Osteocyte (in vitro differentiated cells): ENCODE measurements around the gene XRCC4. TPM values are rescaled to one million over a fixed set of nuclear protein-coding genes. Genes with fewer than 3 reads are reported as not detected.

Source experiments
- DNase-seq: peaks from one replicate; pipeline ENCODE4 v3.0.0; 2021; ENCODE audit warnings: mixed read lengths; ENCODE audit not compliant: unreplicated experiment; ENCODE audit errors: extremely low spot score
- H3K27ac Mint-ChIP-seq: one replicate; pipeline ENCODE4 v1.8.0; 2021; ENCODE audit warnings: mild to moderate bottlenecking, mixed read lengths; ENCODE audit not compliant: unreplicated experiment
- H3K27me3 Mint-ChIP-seq: one replicate; pipeline ENCODE4 v1.8.0; 2021; ENCODE audit warnings: mixed read lengths; ENCODE audit not compliant: unreplicated experiment
- H3K36me3 Mint-ChIP-seq: one replicate; pipeline ENCODE4 v1.8.0; 2021; ENCODE audit warnings: mixed read lengths; ENCODE audit not compliant: unreplicated experiment
- H3K4me1 Mint-ChIP-seq: one replicate; pipeline ENCODE4 v1.8.0; 2021; ENCODE audit warnings: mixed read lengths; ENCODE audit not compliant: unreplicated experiment
- H3K4me3 Mint-ChIP-seq: one replicate; pipeline ENCODE4 v1.8.0; 2021; ENCODE audit warnings: mild to moderate bottlenecking, moderate library complexity, mixed read lengths; ENCODE audit not compliant: unreplicated experiment
- H3K9me3 Mint-ChIP-seq: one replicate; pipeline ENCODE4 v1.8.0; 2021; ENCODE audit warnings: mixed read lengths; ENCODE audit not compliant: unreplicated experiment
- total RNA-seq: library from RNA; stranded (reverse); gene quantifications from 2 replicates; pipeline ENCODE4 v1.2.1, GENCODE V29; 2021
- TF ChIP-seq, protein P1 (sequence below): fragments of 200-600 bp; sonication (generic); IDR thresholded peaks from 2 replicates; pipeline ENCODE4 v1.5.0; 2021; ENCODE audit warnings: antibody characterized with exemption, mild to moderate bottlenecking, moderate library complexity

The XRCC4 gene
- total RNA-seq, 1 donor from 2014 or later: 4.2 TPM

DNA sequence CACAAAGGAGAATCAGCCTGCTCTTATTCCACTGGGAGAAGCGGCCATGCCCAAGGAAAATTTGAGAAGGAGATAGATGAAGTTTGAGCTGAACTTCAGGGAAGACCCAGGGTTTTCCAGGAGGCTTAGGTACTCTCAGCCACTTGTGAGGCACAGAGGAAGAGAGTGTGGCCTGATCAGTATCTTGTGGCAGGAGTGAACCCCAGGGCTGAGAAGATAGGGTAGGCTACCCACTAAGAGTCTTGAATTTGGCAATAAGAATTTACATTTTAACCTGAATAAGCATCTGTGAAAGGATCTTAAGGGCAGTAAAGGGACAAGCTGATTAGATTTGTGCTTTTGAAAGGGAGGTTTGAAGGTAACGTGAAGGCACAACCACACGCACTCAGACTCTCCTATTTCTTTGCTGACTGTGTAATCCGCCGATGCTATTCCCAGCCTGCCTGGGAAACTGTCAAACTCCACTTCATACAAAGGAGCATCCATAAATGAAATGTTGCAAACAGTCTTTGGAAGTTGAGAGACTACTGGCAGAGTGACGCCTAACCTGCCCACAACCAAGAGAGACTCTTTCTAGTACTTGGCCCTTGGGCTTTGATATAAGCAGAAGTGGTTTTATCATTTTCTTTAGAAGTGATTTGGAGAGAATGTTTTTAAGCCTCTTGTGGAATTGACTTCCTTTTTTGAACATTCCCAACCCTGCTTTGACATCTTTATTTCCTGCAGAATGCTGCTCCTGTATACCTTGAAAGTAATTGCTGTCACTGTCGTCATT, 286.0 kb downstream of the XRCC4 start:
- peaks cover 6% of the 10 kb centered on the region for H3K9me3 Mint-ChIP-seq

DNA sequence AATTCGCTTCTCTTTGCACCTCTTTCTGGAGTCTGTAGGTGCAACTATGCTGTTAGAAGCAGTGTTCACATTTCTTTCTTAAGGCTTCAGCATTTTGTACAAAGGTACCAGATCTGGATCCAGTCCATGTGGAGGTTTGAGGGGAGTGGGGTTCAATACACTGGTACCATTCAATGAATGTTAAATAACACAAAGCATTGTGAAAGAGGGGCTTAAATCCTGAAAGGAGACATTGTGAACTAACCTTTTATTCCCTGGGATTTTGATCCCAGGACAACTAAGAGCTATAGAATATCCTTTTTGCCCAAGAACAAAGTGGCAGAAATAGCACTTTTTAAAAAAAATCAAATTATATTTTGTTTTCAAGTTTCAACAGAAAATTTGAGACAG, 286.5 kb downstream of the XRCC4 start:
- Mint-ChIP-seq H3K36me3 (no peaks in the 10 kb centered on the region), H3K4me1 (peaks cover 10% of the 10 kb centered on the region), H3K4me3 (no peak overlapping the region), H3K27ac (no peak overlapping the region), H3K9me3 (peaks cover 6% of the 10 kb centered on the region), H3K27me3 (no peaks in the 10 kb centered on the region)
- TF ChIP-seq, protein P1, sequence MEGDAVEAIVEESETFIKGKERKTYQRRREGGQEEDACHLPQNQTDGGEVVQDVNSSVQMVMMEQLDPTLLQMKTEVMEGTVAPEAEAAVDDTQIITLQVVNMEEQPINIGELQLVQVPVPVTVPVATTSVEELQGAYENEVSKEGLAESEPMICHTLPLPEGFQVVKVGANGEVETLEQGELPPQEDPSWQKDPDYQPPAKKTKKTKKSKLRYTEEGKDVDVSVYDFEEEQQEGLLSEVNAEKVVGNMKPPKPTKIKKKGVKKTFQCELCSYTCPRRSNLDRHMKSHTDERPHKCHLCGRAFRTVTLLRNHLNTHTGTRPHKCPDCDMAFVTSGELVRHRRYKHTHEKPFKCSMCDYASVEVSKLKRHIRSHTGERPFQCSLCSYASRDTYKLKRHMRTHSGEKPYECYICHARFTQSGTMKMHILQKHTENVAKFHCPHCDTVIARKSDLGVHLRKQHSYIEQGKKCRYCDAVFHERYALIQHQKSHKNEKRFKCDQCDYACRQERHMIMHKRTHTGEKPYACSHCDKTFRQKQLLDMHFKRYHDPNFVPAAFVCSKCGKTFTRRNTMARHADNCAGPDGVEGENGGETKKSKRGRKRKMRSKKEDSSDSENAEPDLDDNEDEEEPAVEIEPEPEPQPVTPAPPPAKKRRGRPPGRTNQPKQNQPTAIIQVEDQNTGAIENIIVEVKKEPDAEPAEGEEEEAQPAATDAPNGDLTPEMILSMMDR: no peak
- DNase-seq: no peak

More for the DNA sequence above, 286.0 kb downstream of the XRCC4 start:
- H3K4me3 Mint-ChIP-seq: no peak overlapping the region
- H3K27ac Mint-ChIP-seq: no peak overlapping the region
- TF ChIP-seq, protein P1: no peak
- H3K36me3 Mint-ChIP-seq: no peaks in the 10 kb centered on the region
- H3K27me3 Mint-ChIP-seq: no peaks in the 10 kb centered on the region
- DNase-seq: no peak
- peaks cover 5% of the 10 kb centered on the region for H3K4me1 Mint-ChIP-seq

DNA sequence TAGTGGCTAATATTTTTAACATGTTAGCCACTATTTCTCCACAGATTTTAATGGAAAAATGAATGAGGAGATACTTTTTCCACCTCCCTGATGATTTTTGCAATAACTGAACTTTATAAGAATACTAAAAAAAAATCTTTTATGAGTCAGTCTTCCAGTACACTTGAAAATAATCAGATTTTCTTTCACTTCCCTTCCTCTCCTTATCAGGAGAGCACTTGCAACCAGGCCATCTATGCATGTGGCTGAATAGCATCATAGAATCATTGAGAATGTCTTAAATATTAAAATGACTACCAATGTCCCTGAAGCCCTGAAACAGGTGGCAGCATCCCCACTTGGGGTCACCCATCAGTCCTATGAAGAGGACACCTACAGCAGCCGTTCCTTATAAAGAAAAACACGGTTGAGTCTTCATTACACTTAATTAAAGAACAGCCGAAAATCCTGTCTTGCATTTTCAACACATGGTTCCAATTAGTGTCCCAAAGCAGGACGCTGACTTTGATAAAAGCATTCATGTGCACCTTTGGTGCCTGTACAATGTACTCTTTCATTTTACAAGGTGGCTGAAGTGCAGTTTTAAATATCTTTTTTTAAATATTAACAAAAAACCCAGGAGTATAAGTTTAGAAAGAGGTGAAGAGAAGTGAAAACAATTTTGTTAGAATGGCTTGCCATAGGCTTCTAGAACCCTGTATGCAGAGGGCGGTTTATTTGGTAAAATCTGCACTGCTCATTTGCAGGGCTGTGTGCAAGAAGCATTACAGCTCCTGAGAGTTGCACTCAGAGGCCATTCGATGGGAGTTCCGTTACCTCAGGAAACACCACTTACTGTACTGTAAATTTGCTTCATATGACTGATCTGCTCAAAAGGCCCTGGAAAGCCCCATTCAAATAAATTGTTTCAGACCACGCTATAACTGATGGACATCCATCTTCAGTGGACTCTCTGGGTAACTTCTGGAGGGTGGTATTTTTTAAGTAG, 287.3 kb downstream of the XRCC4 start:
- H3K9me3 Mint-ChIP-seq: peaks cover 6% of the 10 kb centered on the region
- no peak for DNase-seq
- TF ChIP-seq, protein P1: no peak
- no peaks in the 10 kb centered on the region for H3K27me3 Mint-ChIP-seq
- H3K4me3 Mint-ChIP-seq: no peak overlapping the region
- no peak overlapping the region for H3K27ac Mint-ChIP-seq
- H3K36me3 Mint-ChIP-seq: no peaks in the 10 kb centered on the region
- peaks cover 12% of the 10 kb centered on the region for H3K4me1 Mint-ChIP-seq

DNA sequence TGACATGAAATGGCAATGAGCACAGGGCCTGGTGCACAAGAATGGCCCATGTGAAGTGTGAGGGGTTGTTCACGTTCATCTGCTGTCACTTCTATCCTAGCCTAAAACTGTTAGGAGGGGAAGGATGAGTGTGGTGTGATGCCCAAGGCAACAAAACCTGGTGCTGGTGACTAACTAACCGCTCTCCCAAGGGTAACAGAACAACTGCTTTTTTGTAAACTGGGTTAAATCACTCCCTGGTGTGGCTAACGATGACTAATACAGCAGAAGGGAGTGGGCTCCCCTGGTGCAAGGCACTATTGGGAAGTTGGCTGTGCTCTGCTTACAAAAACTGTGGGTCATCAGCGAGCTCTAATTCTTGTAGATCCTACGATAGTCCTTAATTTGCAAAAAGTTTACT, 291.0 kb downstream of the XRCC4 start:
- peaks cover 12% of the 10 kb centered on the region for H3K4me1 Mint-ChIP-seq
- H3K27ac Mint-ChIP-seq: no peak overlapping the region

More for the DNA sequence above, 291.0 kb downstream of the XRCC4 start:
- no peak for DNase-seq
- H3K36me3 Mint-ChIP-seq: no peaks in the 10 kb centered on the region
- H3K9me3 Mint-ChIP-seq: peaks cover 6% of the 10 kb centered on the region
- TF ChIP-seq, protein P1: no peak
- no peak overlapping the region for H3K4me3 Mint-ChIP-seq
- no peaks in the 10 kb centered on the region for H3K27me3 Mint-ChIP-seq
